Ovary (tissue), 3 donors: ENCODE results near the gene SMAD3.

Experiments used
- EP300 ChIP-seq: sonication (generic); formaldehyde crosslinking; IDR thresholded peaks from one replicate; pipeline ENCODE4 v1.6.1; 2017; ENCODE audit warnings: antibody characterized with exemption
- POLR2A ChIP-seq: fragments of 450-650 bp; IDR thresholded peaks from one replicate; pipeline ENCODE4 v1.6.1; 2017; ENCODE audit warnings: antibody characterized with exemption, mild to moderate bottlenecking, moderate library complexity
- TF ChIP-seq, protein P1 (sequence below), 3 donors: fragments of 450-650 bp in 2 of 3; fragments of 200-600 bp in 1 of 3; IDR thresholded peaks; one replicate each; pipeline versions ENCODE4 v1.5.1 to v1.8.0; 2016 to 2022; ENCODE audit warnings: antibody characterized with exemption in 3 of 3, mild to moderate bottlenecking in 1 of 3
- donor health status: DM: no; HTN: no; CAD: no.

GRCh38 chr15:67189326-67190051 lies 124.1 kb downstream of the SMAD3 start:
- TF ChIP-seq, protein P1, sequence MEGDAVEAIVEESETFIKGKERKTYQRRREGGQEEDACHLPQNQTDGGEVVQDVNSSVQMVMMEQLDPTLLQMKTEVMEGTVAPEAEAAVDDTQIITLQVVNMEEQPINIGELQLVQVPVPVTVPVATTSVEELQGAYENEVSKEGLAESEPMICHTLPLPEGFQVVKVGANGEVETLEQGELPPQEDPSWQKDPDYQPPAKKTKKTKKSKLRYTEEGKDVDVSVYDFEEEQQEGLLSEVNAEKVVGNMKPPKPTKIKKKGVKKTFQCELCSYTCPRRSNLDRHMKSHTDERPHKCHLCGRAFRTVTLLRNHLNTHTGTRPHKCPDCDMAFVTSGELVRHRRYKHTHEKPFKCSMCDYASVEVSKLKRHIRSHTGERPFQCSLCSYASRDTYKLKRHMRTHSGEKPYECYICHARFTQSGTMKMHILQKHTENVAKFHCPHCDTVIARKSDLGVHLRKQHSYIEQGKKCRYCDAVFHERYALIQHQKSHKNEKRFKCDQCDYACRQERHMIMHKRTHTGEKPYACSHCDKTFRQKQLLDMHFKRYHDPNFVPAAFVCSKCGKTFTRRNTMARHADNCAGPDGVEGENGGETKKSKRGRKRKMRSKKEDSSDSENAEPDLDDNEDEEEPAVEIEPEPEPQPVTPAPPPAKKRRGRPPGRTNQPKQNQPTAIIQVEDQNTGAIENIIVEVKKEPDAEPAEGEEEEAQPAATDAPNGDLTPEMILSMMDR (IDR thresholded peaks at IDR 0.05) = no peak
- TF ChIP-seq POLR2A (no peak), EP300 (no peak)
